Measurements from ENCODE around the gene CNN3.

CNN3 gene

DNA sequence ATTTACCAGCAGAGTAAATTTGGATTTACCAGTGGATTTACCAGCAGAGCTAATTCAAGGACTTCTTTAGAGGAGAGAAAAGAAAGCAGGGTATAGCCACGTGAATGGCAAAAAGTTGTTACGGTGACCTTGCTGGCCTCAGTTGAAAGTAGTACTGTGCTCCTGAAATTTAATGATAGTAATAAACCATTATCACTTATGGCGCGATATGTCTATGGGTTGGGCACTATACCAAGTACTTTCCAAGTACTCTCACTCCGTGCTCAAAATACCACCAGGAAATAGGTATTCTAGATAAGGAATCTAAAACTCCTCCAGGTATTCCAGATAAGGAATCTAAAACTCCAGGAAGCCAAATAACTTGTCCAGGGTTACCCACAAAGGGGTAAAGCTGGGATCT, 70.9 kb downstream of the CNN3 start:
- DNase-seq (ENCODE audit: low read depth in 2 of 2) = no peak

DNA sequence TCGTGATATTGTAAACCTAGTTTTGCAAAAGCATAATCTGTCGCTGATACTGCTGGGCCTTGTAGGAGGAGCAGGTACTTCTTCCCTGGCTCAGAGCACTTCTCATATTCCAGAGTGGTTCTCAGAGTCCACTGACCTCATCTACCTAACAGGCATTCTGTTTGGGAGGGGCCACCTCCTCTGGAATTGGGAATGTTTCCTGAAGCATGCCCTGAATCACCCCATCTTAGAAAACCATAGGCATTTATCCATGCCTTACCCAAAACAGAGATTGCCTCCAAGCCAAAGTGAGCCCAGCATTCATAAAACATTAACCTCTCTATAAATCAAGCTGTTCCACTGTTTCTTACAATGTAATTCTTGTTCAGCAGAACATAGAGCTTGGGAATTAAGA, 71.6 kb downstream of the CNN3 start:
- DNase-seq (ENCODE audit: low read depth in 2 of 2) = no peak

DNA sequence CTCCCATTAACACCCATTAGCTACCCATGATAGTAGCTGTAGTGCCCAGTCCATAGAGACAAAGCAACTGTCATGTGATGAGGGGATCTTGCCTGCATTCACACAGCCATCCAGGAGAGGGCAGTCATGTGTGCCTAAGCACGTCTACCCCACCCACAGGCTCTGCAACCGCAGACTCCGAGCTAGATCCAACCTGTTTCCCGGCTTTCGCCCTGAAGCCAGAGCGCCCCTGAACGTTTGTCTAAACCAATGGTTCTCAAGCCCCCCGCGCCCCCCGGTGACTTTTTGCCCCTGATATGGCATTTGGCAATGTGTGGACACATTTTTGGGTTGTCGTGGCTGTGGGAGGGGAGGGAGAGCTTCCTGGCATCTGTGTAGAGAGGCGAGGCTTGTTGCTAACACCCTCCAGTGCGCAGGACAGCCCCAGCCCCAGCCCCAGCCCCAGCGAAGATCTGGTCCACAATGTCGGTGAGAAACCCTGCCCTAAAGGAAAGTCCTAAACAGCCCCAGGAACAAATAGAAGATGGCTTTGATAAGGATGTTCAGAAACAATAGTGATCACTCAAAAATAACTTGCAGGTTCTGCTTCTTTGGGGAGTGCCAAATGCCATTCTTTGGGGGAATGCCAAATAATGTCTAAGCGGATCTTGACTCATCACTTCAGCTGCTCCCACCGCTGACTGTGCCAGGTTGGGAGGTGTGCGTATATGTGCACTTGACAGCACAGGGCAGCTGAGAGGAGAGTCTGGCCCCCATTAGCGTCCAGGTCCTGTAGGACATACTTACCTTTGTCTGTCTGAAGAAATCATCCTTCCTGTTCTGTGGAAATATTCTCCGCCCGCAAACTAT, 72.2 kb downstream of the CNN3 start:
- DNase-seq (ENCODE audit: low read depth in 2 of 2) = peak; percentile 33 to 42

DNA sequence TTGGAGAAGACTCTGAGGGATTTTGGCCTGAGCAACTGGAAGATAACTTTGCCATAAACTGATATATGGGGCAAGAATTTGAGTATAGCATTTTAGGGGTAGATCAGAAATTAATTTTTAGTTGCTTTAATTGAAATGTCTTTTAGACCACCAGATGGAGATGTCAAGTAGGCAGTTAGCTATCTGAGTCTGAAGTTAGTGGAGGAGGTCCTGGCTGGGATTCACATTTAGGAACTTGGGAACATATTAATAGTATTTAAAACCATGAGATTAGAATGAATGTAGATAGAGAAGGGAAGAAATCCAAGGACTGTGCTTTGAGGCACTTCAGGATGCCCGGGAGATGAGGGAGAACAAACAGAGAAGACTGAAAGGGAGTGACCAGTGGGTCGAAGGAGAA, 74.1 kb downstream of the CNN3 start:
- DNase-seq (ENCODE audit: low read depth in 2 of 2) = no peak

DNA sequence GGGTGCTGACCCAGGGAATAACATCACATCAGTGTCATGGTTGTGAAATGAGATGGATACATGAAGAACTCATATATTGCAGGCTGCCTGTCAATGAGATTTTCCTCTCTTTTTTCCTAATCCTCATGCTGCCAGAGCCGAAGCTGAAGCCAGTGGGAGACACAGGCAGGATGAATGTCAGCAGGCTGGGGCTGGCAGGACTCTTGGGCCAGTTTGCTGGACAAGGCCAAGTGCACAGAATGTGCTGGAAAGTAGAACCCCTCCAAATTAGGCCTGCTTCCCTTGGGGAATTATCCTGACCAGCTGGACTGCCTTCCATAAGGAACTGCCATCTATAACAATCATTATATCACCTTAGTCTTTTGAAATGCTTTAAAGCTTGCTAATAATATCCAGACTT, 75.3 kb downstream of the CNN3 start:
- DNase-seq (ENCODE audit: low read depth in 2 of 2) = no peak

Data from stimulated activated CD4-positive, alpha-beta T cell treated with anti-CD3 and anti-CD28 coated beads, Interleukin-1b, Interleukin-23, amount 100 ng/mL, for 1 hour (primary cell).